Prostate gland (tissue), 2 donors: ENCODE results near the gene ALDH4A1.

Experiments used
- CTCF ChIP-seq, 4 experiments: fragments of 200-600 bp in 2 of 4; fragments of 450-650 bp in 2 of 4; sonication (generic) in 2 of 4; IDR thresholded peaks; 1 replicate in 3 of 4; 2 replicates in 1 of 4; pipeline ENCODE4 v1.5.1; 2016 to 2019; ENCODE audit warnings: antibody characterized with exemption in 4 of 4, mild to moderate bottlenecking in 2 of 4, moderate library complexity in 2 of 4
- POLR2A ChIP-seq: fragments of 450-650 bp; IDR thresholded peaks from one replicate; pipeline ENCODE4 v1.6.1; 2016; ENCODE audit warnings: antibody characterized with exemption, mild to moderate bottlenecking

GRCh38 chr1:18830596-18830995, 71.8 kb downstream of the ALDH4A1 start:
- no peak for TF ChIP-seq CTCF (IDR thresholded peaks at IDR 0.05)
- no peak for TF ChIP-seq POLR2A
